ENCODE measurements around the gene CCDC187. TPM values are rescaled to one million over a fixed set of nuclear protein-coding genes. Genes with fewer than 3 reads are reported as not detected.

CCDC187 gene
- total and polyA plus RNA-seq, 2 of the 8 experiments (the other 6 are each of a cell fraction or from before 2014, with no cell fraction given): 0.02 TPM; not detected in 1

DNA sequence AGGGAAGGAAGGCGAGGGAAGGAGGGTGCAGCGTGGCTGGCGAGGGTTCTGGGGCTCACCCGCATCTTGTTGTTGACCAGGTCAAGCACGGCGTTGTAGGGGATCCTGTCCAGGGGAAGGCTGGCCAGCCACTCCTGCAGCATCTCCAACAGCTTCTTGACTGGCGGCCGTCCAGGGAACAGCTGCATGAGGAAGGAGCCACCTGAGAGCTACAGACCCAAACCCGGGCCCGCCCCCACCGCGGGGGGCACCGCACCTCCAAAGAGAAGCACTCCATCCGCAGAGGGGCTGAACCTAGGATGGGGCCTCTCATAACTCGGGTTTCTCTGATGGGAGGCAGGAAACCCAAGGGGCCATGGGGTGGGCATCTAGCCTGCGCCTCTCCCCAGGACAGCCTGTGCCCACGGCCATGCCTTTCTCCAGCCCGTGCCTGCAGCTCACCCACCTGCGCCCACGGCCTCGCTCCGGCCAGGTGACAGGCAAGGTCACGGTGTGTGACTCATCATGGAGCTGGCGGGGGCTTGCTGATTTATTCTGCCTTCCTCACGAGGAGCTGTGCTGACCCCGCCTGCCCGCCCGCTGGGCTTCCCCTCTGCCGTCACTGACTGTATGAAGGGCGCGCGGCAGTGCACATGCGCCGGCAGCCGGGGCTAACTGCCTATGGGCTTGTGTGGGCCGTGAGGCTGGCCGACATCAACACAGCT lies 87.2 kb downstream of the CCDC187 start (continued):
- no peak for TF ChIP-seq HDAC6 (IDR thresholded peaks at IDR 0.05; ENCODE audit: low read depth, low read length)
- TF ChIP-seq SIN3A (conservative IDR thresholded peaks at IDR 0.05 in 1 of 2, IDR thresholded peaks at IDR 0.05 in 1 of 2; ENCODE audit: low read depth in 1 of 2, low read length in 2 of 2): no peak
- no peak for TF ChIP-seq KDM4A (IDR thresholded peaks at IDR 0.05; ENCODE audit: low read depth, low read length, severe bottlenecking)
- TF ChIP-seq MAFK (IDR thresholded peaks at IDR 0.05; ENCODE audit: low read depth, low read length): no peak
- TF ChIP-seq CTBP2 (IDR thresholded peaks at IDR 0.05; ENCODE audit: borderline replicate concordance, insufficient read depth, insufficient read length, low read length): no peak
